ENCODE measurements around the gene MKX.

GRCh38 chr10:27779462-27780015 lies 33.9 kb upstream of the MKX start:
- TF ChIP-seq EZH2phosphoT487 (IDR thresholded peaks at IDR 0.05; ENCODE audit: borderline replicate concordance) (no peak), CTCF (conservative IDR thresholded peaks at IDR 0.05; ENCODE audit: low read length) (no peak)
